Naive thymus-derived CD8-positive, alpha-beta T cell (primary cell): ENCODE data around the gene TMEM240. TPM values are rescaled to one million over a fixed set of nuclear protein-coding genes. Genes with fewer than 3 reads are reported as not detected.

Experiments
- ATAC-seq, 2 donors: fragments of 150-1000 bp; cut with Tn5 transposase in 1 of 2; sonication (Bioruptor Pico), chemical (Tn5 transposase) in 1 of 2; 1 replicate in 1 of 2; 2 replicates in 1 of 2; pipeline ENCODE4 v1.10.0; 2021; ENCODE audit warnings: mild to moderate bottlenecking in 2 of 2, moderate library complexity in 2 of 2
- POLR2A ChIA-PET: fragments of 350-600 bp; sonication (Branson Sonifier 250); formaldehyde crosslinking; loops from one replicate; lab custom pipeline; 2021; ENCODE audit warnings: antibody characterized with exemption; lab: Charles Lee
- DNase-seq, 10 donors: peaks; one replicate each; pipeline versions ENCODE4 v3.0.0 to v3.0.0-alpha.2; 2020 to 2022
- H3K27ac Mint-ChIP-seq, 10 donors: one replicate each; pipeline ENCODE4 v1.8.0; 2020 to 2022; ENCODE audit warnings: mild to moderate bottlenecking in 10 of 10, mixed read lengths in 10 of 10, moderate library complexity in 4 of 10, inconsistent platforms in 1 of 10
- H3K27me3 Mint-ChIP-seq, 5 donors: one replicate each; pipeline ENCODE4 v1.8.0; 2021 to 2022; ENCODE audit warnings: mixed read lengths in 5 of 5
- H3K36me3 Mint-ChIP-seq, 3 donors: one replicate each; pipeline ENCODE4 v1.8.0; 2020 to 2022; ENCODE audit warnings: mixed read lengths in 3 of 3, mild to moderate bottlenecking in 2 of 3, inconsistent platforms in 1 of 3
- H3K4me1 Mint-ChIP-seq, 4 donors: one replicate each; pipeline ENCODE4 v1.8.0; 2021 to 2022; ENCODE audit warnings: mixed read lengths in 4 of 4
- H3K4me3 Mint-ChIP-seq, 10 donors: one replicate each; pipeline ENCODE4 v1.8.0; 2020 to 2022; ENCODE audit warnings: mild to moderate bottlenecking in 10 of 10, mixed read lengths in 10 of 10, moderate library complexity in 6 of 10, inconsistent platforms in 1 of 10
- H3K9me3 Mint-ChIP-seq, 9 donors: one replicate each; pipeline ENCODE4 v1.8.0; 2020 to 2022; ENCODE audit warnings: mixed read lengths in 9 of 9, mild to moderate bottlenecking in 3 of 9, inconsistent platforms in 1 of 9, moderate library complexity in 1 of 9
- polyA plus RNA-seq, 3 donors: library from polyadenylated mRNA; unstranded; fragments of 300-500 nt; fragmentation: Illumina TruSeq; gene quantifications; one replicate each; pipeline ENCODE4 v1.2.3, GENCODE V29; 2021
- total RNA-seq, 8 experiments: library from RNA in 2 of 8; stranded (reverse) in 2 of 8; gene quantifications; one replicate each; pipeline ENCODE4 v1.2.3 and lab custom pipeline; 2021 to 2026

The TMEM240 gene
- total and polyA plus RNA-seq, 5 experiments from 2014 or later: 3.4 TPM; not detected in 3

DNA sequence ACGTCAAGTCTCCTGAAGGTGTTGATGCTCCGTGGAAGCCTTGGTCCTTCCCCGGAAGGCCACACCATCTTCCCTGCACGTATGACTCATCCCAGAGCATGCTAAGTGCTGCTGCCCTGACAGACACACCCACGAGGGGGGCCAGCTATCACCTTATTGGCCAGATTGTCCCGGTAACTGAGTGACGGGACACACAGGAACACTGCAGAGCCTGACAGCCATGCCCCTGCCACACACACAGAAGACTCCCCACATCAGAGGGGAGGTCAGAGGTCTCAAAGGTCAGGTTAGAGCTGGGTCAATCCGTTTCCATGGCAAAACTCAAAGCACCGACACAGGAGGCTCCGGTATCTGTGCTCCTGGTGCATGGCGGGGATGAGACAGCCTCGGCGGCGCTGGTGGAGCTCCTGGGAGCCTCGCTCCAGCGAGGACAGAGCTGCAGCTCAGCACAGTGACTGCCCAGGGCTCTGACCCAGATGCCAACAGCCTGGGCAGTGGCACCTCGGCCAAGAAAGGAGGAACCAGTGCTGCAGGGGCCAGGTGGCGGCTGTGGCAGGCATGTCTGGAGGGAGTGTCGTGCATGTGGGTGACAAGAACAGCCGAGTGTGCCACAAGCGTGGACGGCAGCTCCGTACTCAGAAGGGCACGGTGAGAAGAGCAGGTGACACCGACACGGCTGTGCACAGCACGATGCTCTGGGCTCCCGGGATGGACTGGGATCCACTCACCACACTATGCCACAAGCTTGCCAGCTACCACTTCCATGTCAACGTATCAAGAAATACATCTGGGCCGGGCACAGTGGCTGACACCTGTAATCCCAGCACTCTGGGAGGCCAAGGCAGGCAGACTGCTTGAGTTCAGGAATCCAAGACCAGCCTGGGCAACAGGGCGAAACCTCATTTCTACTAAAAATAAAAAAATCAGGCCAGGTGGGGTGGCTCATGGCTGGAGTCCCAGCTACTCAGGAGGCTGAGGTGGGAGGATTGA is 14.8 kb upstream of the TMEM240 start:
- POLR2A ChIA-PET: interaction anchor here (0.6 to 0.7 kb wide), 2 partner anchors 18 to 59 kb away, joined by 3 to 4 read pairs; no protein-coding TSS in a partner anchor
- no peaks in the 10 kb centered on the region for H3K27me3 Mint-ChIP-seq
- H3K27ac Mint-ChIP-seq: peak overlapping the region in 4 of 10 donors; percentile 24 to 59 (median 42)

DNA sequence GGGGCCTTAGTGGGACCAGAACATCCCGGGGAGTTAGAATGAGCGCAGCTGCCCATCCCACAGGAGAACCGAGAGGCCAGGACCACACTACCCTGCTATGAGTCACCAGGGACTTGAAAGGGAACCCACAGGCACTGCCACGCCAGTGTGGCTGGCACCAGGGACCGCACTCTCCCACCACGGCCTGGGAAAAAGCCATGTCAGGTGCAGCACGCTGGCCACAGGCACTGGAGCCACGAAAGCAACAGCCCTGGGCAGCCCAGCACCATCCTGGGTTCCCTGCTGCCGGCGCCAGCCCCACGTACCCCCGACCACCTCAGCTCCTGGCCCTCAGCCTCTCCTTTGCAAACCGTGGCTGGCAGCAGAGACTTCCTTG is 14.1 kb upstream of the TMEM240 start:
- POLR2A ChIA-PET: interaction anchor here (0.6 kb wide), 1 partner anchor 18 kb away, joined by 4 read pairs; no protein-coding TSS in a partner anchor
- H3K36me3 Mint-ChIP-seq: no peaks in the 10 kb centered on the region
- no peaks in the 10 kb centered on the region for H3K27me3 Mint-ChIP-seq
- peak overlapping the region in 1 of 10 donors; percentile 58 for H3K4me3 Mint-ChIP-seq
- no peaks in the 10 kb centered on the region for H3K9me3 Mint-ChIP-seq
- DNase-seq: no peak
- no peak overlapping the region for H3K27ac Mint-ChIP-seq
- H3K4me1 Mint-ChIP-seq: peaks cover 3 to 11% (median 7%) of the 10 kb centered on the region in 4 donors
- no peak for ATAC-seq

More for the DNA sequence above, 14.8 kb upstream of the TMEM240 start:
- H3K4me1 Mint-ChIP-seq: peaks cover 1 to 11% (median 7%) of the 10 kb centered on the region in 4 donors
- H3K36me3 Mint-ChIP-seq: peaks cover 0 to 5% (median 0%) of the 10 kb centered on the region in 3 donors
- no peak for DNase-seq
- peak overlapping the region in 1 of 10 donors; percentile 58 for H3K4me3 Mint-ChIP-seq
- H3K9me3 Mint-ChIP-seq: no peaks in the 10 kb centered on the region
- ATAC-seq: no peak

DNA sequence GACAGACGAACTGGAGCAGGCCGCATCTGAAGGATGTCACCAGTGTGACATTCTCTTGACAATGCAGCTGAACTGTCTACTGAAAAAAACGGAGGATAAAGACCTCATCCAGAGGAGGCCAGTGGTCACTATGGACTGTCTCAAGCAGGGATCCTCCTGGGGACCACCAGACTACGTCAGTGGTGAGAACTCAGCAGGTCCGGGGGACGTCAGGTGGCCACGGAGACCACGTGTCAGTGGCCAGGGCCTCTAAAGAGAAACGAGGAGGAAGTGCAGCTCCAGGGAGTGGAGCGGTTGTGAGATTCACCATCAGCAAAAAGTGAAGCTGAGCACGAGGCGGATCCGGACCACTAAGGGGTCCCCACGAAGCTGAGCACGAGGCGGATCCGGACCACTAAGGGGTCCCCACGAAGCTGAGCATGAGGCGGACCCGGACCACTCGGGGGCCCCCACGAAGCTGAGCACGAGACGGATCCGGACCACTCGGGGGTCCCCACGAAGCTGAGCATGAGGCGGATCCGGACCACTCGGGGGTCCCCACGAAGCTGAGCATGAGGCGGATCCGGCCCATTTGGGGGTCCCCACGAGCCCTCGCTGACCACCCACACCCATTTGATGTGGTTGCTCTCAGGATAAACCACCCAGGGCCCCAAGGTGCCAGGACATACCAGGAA is 13.5 kb upstream of the TMEM240 start:
- Mint-ChIP-seq H3K27me3 (no peaks in the 10 kb centered on the region), H3K4me3 (no peak overlapping the region), H3K9me3 (no peaks in the 10 kb centered on the region), H3K4me1 (peaks cover 3 to 12% (median 7%) of the 10 kb centered on the region in 4 donors), H3K27ac (peak overlapping the region in 3 of 10 donors; percentile 17 to 56 (median 21)), H3K36me3 (no peaks in the 10 kb centered on the region)
- ATAC-seq (no peak), DNase-seq (no peak)
- POLR2A ChIA-PET: interaction anchor here (0.6 kb wide), 1 partner anchor 124 kb away, joined by 3 read pairs; no protein-coding TSS in a partner anchor

DNA sequence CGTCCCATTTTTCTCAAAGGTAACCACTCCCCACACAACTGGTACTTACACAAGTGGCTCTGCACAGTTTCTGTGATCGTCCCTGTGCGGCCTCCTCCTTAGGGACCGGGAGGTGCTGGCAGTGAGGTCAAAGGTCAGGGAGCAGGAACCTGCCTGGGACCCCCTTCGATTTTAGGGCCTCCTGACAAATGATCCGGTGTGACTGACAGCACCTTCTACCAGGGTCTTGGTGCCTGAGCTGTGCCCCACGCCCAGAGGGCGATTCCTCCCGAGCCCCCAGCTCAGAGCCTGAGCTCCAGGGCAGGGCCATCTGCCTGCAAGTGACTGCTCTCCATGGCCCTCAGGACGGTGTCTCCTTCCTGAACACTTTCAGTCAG is 11.8 kb upstream of the TMEM240 start:
- no peaks in the 10 kb centered on the region for H3K27me3 Mint-ChIP-seq
- no peaks in the 10 kb centered on the region for H3K36me3 Mint-ChIP-seq
- no peaks in the 10 kb centered on the region for H3K9me3 Mint-ChIP-seq
- peaks cover 3 to 22% (median 5%) of the 10 kb centered on the region in 4 donors for H3K4me1 Mint-ChIP-seq
- DNase-seq (no peak), ATAC-seq (no peak)
- POLR2A ChIA-PET: no interaction called here
- no peak overlapping the region for H3K4me3 Mint-ChIP-seq
- H3K27ac Mint-ChIP-seq: peak overlapping the region in 2 of 10 donors; percentile 9 to 55

DNA sequence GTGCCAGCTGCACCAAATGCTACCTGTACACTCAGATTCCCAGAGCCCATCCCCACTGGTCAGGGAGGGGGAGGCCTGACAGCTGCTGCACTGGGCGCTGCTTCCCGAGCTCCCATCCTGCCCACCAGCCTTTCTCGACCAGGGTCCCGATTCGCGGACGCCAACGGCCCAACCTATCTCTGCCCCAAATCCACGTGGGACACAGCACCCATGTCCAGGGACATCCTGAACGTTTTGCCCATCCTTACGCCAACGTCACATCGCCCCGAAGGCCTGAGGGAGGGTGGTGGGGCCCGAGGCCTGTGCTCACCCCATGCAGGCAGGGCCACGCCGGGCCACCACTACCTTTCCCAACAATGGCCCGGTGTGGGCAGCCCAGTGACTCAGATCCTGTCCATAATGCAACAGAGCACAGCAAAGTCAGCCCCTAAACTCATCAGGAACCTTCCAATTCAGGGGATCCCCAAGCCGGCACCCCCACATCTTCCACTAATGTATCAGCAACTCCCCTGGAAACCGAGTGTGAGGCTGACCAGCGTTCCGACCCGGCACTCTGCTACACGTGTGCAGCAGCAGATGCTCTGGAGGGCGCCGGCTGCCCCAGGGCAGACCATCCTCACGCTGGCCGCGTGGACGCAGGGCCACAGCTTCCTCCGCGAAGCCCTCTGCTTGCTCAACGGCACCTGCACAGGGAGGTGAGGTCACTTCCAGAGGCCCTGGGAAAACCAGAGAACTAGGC is 11.3 kb upstream of the TMEM240 start:
- H3K36me3 Mint-ChIP-seq: no peaks in the 10 kb centered on the region
- H3K9me3 Mint-ChIP-seq: no peaks in the 10 kb centered on the region
- ATAC-seq: no peak
- DNase-seq: no peak
- no peak overlapping the region for H3K4me3 Mint-ChIP-seq
- POLR2A ChIA-PET: interaction anchor here (0.7 to 1.5 kb wide), 2 partner anchors 19 to 63 kb away, joined by 3 to 4 read pairs; partner anchors contain the start of gene MIB2
- H3K27ac Mint-ChIP-seq: peak overlapping the region in 2 of 10 donors; percentile 52 to 55
- no peaks in the 10 kb centered on the region for H3K27me3 Mint-ChIP-seq
- peaks cover 3 to 23% (median 5%) of the 10 kb centered on the region in 4 donors for H3K4me1 Mint-ChIP-seq

DNA sequence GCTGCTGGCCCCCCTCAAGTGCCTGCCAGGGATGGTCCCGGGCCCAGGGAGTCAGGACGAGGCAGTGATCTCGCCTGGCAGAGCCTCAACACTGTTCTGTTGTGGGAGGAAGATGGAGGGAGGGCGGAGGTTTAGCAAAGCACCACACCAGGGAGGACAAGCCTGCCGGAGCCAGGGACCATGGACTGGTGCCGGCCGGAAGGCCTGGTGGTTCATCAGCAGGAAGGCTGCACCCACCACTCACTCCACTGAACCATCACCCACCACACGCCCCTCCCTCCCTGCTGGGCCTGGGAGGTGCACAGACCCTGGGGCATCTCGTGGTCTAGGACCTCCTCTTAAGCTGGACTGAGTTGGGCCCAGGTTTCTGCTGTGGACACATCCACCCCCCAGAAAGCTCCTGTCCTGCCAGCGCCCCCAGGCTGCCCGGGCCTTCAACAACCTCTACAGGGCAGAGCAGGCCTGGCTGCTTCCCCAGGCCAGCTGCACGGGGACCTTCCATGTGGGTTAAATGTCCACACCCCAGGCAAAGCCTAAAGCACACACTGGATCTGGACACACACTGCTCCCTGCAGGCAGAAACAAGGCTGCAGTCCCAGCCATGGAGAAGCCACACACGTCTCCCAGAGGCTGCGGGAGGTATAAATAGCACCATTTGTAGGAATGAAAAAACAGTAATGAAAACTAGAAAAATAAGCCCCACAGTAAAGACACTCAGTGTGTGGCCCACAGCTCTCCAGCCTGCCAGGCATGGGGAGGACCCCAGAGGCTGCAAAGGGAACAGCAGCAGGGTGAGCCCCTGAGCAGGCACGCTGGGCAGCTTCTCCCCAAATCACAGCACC is 10.4 kb upstream of the TMEM240 start:
- no peak for DNase-seq
- no peaks in the 10 kb centered on the region for H3K27me3 Mint-ChIP-seq
- no peaks in the 10 kb centered on the region for H3K36me3 Mint-ChIP-seq
- peak in 1 of 2 donors; percentile 30 for ATAC-seq
- peaks cover 3 to 22% (median 5%) of the 10 kb centered on the region in 4 donors for H3K4me1 Mint-ChIP-seq
- H3K4me3 Mint-ChIP-seq: no peak overlapping the region
- H3K9me3 Mint-ChIP-seq: no peaks in the 10 kb centered on the region
- POLR2A ChIA-PET: interaction anchor here (0.7 to 1.5 kb wide), 2 partner anchors 20 to 64 kb away, joined by 3 to 4 read pairs; partner anchors contain the start of gene MIB2
- H3K27ac Mint-ChIP-seq: peak overlapping the region in 3 of 10 donors; percentile 20 to 52 (median 51)

DNA sequence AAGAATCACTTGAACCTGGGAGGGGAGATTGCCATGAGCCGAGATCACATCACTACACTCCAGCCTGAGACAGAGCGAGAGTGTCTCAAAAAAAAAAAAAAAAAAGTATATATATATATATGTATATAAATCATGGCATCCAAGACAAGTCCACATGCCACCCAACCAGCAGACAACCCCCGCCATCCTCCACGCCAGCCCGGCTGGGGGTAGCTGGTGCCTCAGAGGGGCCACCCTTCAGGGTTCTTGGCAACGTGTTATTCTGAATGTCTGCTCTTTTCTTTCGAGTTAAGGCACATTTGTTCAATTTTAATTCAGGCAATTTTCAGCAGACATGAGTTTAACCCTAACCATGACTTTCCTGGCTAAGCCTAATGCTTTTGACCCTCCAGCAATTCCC is 9.7 kb upstream of the TMEM240 start:
- Mint-ChIP-seq H3K4me1 (peaks cover under 1 to 22% (median 4%) of the 10 kb centered on the region in 4 donors), H3K4me3 (no peak overlapping the region), H3K9me3 (no peaks in the 10 kb centered on the region), H3K27ac (peak overlapping the region in 3 of 10 donors; percentile 19 to 59 (median 36)), H3K27me3 (no peaks in the 10 kb centered on the region), H3K36me3 (no peaks in the 10 kb centered on the region)
- ATAC-seq (no peak), DNase-seq (no peak)
- POLR2A ChIA-PET: interaction anchor here (1.5 kb wide), 1 partner anchor 65 kb away, joined by 3 read pairs; the partner anchor contains the start of gene MIB2

DNA sequence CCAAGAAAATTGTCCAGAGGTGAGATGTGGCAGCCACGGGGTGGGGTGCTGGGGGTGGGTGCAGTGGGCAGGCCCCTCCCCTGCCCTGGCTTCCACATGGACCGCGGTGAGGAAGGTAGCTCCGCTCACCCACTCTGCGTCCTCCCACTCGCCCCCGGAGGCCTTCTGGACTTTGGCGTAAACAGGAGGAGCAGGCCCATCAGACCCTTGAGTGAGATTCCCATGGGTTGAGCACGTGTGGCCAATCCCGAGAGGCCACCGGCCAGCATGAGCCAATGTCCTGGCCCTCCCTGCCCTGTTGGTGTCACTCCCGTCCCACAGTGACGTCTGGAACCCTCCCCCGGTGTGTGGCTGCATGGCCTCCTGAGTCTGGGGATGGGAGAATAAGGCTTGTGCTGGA is 8.2 kb upstream of the TMEM240 start:
- no peaks in the 10 kb centered on the region for H3K9me3 Mint-ChIP-seq
- H3K36me3 Mint-ChIP-seq: no peaks in the 10 kb centered on the region
- no peaks in the 10 kb centered on the region for H3K27me3 Mint-ChIP-seq
- no peak for DNase-seq
- no peak for ATAC-seq
- peaks cover 0 to 21% (median 3%) of the 10 kb centered on the region in 4 donors for H3K4me1 Mint-ChIP-seq
- H3K27ac Mint-ChIP-seq: peak overlapping the region in 1 of 10 donors; percentile 29
- no peak overlapping the region for H3K4me3 Mint-ChIP-seq
- POLR2A ChIA-PET: interaction anchor here (0.6 to 1.1 kb wide), 3 partner anchors 10 to 358 kb away, joined by 3 read pairs; no protein-coding TSS in a partner anchor

DNA sequence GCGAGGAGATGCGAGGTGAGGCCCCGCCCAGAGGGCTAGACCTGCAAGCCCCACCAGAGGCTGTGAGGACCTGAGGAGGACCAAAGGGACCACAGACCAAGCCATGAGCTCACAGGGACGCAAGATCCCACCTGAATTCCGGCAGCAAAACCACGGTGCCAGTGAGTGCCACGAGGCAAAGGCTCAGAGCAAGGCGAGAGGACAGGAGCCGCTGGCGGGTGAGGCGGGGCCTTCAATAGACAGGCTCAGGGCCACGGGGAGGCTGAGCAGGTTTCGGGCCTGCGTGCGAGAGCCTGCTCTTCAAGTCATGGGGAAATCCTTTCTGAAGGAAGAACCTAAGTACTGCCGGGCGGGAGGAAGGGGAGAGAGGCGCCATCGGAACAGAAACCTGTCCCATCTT is 7.1 kb upstream of the TMEM240 start:
- ATAC-seq (no peak), DNase-seq (no peak)
- no peaks in the 10 kb centered on the region for H3K9me3 Mint-ChIP-seq
- peaks cover 0 to 21% (median 3%) of the 10 kb centered on the region in 4 donors for H3K4me1 Mint-ChIP-seq
- POLR2A ChIA-PET: no interaction called here
- peak overlapping the region in 1 of 10 donors; percentile 10 for H3K4me3 Mint-ChIP-seq
- no peaks in the 10 kb centered on the region for H3K27me3 Mint-ChIP-seq
- no peaks in the 10 kb centered on the region for H3K36me3 Mint-ChIP-seq
- H3K27ac Mint-ChIP-seq: peak overlapping the region in 3 of 10 donors; percentile 17 to 71 (median 62)

DNA sequence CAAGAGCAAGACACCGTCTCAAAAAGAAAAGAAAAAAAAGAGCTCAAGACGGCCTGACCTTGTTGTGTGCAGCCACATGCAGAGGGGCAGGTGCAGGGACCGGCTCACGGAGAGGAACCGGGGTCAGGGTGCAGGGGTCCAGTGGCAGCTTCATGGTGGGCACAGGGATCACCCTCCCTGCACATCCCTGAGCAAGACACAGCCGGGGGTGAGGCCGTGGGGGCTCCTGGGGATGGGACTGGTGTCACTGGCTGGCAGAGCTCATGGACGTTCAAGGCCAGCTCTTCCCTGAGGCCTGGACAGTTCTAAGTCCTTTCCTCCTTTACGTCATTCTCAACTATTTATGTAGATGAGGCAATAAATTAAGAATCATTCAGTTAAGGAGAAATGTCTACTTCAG is 6.6 kb upstream of the TMEM240 start:
- POLR2A ChIA-PET: interaction anchor here (0.6 to 1.2 kb wide), 2 partner anchors 23 to 25 kb away, joined by 3 to 4 read pairs; no protein-coding TSS in a partner anchor
- Mint-ChIP-seq H3K4me3 (no peak overlapping the region), H3K27ac (peak overlapping the region in 1 of 10 donors; percentile 71), H3K36me3 (no peaks in the 10 kb centered on the region), H3K4me1 (peaks cover 0 to 22% (median 3%) of the 10 kb centered on the region in 4 donors), H3K9me3 (no peaks in the 10 kb centered on the region), H3K27me3 (no peaks in the 10 kb centered on the region)
- DNase-seq (no peak), ATAC-seq (no peak)
